SU-DHL-6 (cell line): ENCODE data around the gene ZNF446.

Source experiments
- H2AFZ ChIP-seq: fragments of 200-600 bp; sonication (generic); 2 replicates; pipeline ENCODE4 v1.6.1; 2014; ENCODE audit warnings: low read depth, mild to moderate bottlenecking, moderate library complexity, mixed read lengths, antibody characterized with exemption, low read length; ENCODE audit not compliant: severe bottlenecking
- H3F3A ChIP-seq: fragments of 200-600 bp; shearing (Covaris generic); 2 replicates; pipeline ENCODE4 v1.6.0; 2016; ENCODE audit warnings: antibody characterized with exemption, mild to moderate bottlenecking; ENCODE audit not compliant: insufficient read depth
- H3K27ac ChIP-seq: fragments of 200-600 bp; sonication (generic); 2 replicates; pipeline ENCODE4 v1.5.1; 2016; ENCODE audit warnings: low read depth, mild to moderate bottlenecking, low read length, moderate library complexity, mixed read lengths
- H3K27me3 ChIP-seq: fragments of 200-600 bp; sonication (generic), shearing (Covaris generic); 2 replicates; pipeline ENCODE4 v1.6.0; 2014; ENCODE audit warnings: mild to moderate bottlenecking, low read length
- H3K36me3 ChIP-seq: fragments of 200-600 bp; sonication (generic); 2 replicates; pipeline ENCODE4 v1.6.1; 2014; ENCODE audit warnings: mild to moderate bottlenecking, low read length, mixed read lengths
- H3K4me2 ChIP-seq: fragments of 300-600, 200-600 bp; shearing (Covaris generic), sonication (generic); 2 replicates; pipeline ENCODE4 v1.6.0; 2014; ENCODE audit warnings: low read length, low read depth, mild to moderate bottlenecking; ENCODE audit not compliant: poor library complexity, severe bottlenecking
- H3K4me3 ChIP-seq: fragments of 200-600 bp; sonication (generic); 2 replicates; pipeline ENCODE4 v1.5.1; 2014; ENCODE audit warnings: antibody characterized with exemption, low read length, mild to moderate bottlenecking, mixed read lengths; ENCODE audit not compliant: insufficient read depth, poor library complexity, severe bottlenecking
- H3K79me2 ChIP-seq: fragments of 200-600 bp; sonication (generic); 2 replicates; pipeline ENCODE4 v1.6.1; 2014; ENCODE audit warnings: mild to moderate bottlenecking, low read length, moderate library complexity; ENCODE audit not compliant: insufficient read depth
- H3K9ac ChIP-seq: fragments of 200-600 bp; sonication (generic); 2 replicates; pipeline ENCODE4 v1.7.0; 2014; ENCODE audit warnings: mild to moderate bottlenecking, low read length
- H3K9me2 ChIP-seq: fragments of 200-600 bp; sonication (generic); replicated peaks from 2 replicates; pipeline ENCODE4 v1.6.1; 2014; ENCODE audit warnings: low read length; ENCODE audit not compliant: insufficient read depth
- H3K9me3 ChIP-seq: fragments of 200-600 bp; sonication (generic); 2 replicates; pipeline ENCODE4 v1.6.1; 2014; ENCODE audit warnings: low read length, mixed read lengths; ENCODE audit not compliant: insufficient read depth
- H4K20me1 ChIP-seq: fragments of 200-600 bp; sonication (generic); 2 replicates; pipeline ENCODE4 v1.6.1; 2014; ENCODE audit warnings: low read depth, mild to moderate bottlenecking, antibody characterized with exemption, low read length, moderate library complexity, mixed read lengths
- EZH2phosphoT487 ChIP-seq: fragments of 200-600 bp; sonication (generic), shearing (Covaris generic); conservative IDR thresholded peaks from 2 replicates; pipeline ENCODE4 v1.6.1; 2018; ENCODE audit warnings: mild to moderate bottlenecking, antibody characterized with exemption, low read length, moderate library complexity, mixed read lengths
- TF ChIP-seq, protein P1 (sequence below): fragments of 200-600 bp; sonication (generic); IDR thresholded peaks from one replicate; pipeline ENCODE4 v1.5.1; 2017; ENCODE audit warnings: antibody characterized with exemption, mild to moderate bottlenecking, low read length, moderate library complexity; ENCODE audit not compliant: insufficient read depth, poor library complexity, severe bottlenecking

Gene ZNF446

DNA sequence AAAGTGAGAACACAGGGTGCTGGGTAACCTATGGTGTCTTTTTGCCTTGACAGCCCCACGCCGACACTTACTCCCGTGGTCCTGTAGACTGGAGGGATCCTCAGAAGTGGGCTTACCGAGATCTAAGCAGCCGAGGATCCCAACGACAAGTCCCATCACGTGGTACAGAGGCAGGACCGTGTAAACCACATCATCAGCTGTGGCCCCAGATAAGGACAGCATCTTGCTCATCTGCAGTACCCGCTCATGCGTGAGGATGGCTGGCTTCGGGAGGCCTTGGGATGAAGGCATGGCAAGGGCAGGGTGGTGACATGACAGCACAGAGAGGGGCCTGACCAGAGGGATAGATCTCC lies 33.6 kb downstream of the ZNF446 start:
- Histone ChIP-seq H3K9ac (no peak overlapping the region), H3K27ac (no peak overlapping the region), H3K36me3 (no peaks in the 10 kb centered on the region), H3K27me3 (no peaks in the 10 kb centered on the region), H2AFZ (no peak overlapping the region), H3K79me2 (peaks cover 4% of the 10 kb centered on the region), H3K4me2 (no peak overlapping the region), H3K9me2 (no peaks in the 10 kb centered on the region), H3K4me3 (no peak overlapping the region), H3F3A (no peaks in the 10 kb centered on the region), H3K9me3 (no peaks in the 10 kb centered on the region), H4K20me1 (no peaks in the 10 kb centered on the region)
- TF ChIP-seq EZH2phosphoT487 = no peak
- TF ChIP-seq, protein P1, sequence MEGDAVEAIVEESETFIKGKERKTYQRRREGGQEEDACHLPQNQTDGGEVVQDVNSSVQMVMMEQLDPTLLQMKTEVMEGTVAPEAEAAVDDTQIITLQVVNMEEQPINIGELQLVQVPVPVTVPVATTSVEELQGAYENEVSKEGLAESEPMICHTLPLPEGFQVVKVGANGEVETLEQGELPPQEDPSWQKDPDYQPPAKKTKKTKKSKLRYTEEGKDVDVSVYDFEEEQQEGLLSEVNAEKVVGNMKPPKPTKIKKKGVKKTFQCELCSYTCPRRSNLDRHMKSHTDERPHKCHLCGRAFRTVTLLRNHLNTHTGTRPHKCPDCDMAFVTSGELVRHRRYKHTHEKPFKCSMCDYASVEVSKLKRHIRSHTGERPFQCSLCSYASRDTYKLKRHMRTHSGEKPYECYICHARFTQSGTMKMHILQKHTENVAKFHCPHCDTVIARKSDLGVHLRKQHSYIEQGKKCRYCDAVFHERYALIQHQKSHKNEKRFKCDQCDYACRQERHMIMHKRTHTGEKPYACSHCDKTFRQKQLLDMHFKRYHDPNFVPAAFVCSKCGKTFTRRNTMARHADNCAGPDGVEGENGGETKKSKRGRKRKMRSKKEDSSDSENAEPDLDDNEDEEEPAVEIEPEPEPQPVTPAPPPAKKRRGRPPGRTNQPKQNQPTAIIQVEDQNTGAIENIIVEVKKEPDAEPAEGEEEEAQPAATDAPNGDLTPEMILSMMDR = no peak

DNA sequence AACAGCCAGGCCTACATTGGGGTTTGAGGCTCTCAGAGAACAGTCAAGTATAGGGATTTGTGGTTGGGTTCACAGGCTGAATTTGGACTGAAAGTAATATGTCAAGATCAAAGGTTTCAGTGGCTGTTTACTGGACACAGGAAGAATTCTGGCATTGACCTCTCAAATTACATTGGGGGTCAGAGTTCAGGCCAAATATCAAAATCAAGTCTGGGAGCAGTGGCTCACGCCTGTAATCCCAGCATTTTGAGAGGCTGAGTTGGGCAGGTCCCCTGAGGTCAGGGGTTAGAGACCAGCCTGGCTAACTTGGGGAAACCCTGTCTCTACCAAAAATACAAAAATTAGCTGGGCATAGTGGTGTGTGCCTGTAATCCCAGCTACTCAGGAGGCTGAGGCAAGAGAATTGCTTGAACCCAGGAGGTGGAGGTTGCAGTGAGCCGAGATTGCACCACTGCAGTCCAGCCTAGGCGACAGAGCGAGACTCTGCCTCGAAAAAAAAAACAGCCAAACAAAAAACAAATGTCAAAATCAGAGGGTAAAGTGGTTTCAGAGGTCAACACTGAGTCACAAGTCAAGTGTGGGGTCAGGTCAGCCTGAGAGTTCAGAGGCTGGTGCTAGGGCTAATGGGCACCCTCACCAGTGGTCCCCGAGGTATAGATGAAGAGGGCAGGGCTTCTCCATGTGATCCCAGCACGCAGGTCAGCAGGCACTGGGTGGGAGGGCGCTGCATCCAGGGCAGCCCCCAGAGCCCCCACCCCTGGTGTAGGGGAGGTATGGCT lies 34.1 kb downstream of the ZNF446 start:
- no peaks in the 10 kb centered on the region for H3K27me3 ChIP-seq
- H3K27ac ChIP-seq = no peak overlapping the region
- H3F3A ChIP-seq = no peaks in the 10 kb centered on the region
- H3K4me3 ChIP-seq = no peak overlapping the region
- H3K9me2 ChIP-seq = no peaks in the 10 kb centered on the region
- no peaks in the 10 kb centered on the region for H3K9me3 ChIP-seq
- no peak overlapping the region for H2AFZ ChIP-seq
- H4K20me1 ChIP-seq = no peaks in the 10 kb centered on the region
- TF ChIP-seq EZH2phosphoT487 = no peak
- no peak overlapping the region for H3K9ac ChIP-seq
- H3K4me2 ChIP-seq = no peak overlapping the region
- H3K36me3 ChIP-seq = no peaks in the 10 kb centered on the region
- H3K79me2 ChIP-seq = peaks cover 8% of the 10 kb centered on the region

DNA sequence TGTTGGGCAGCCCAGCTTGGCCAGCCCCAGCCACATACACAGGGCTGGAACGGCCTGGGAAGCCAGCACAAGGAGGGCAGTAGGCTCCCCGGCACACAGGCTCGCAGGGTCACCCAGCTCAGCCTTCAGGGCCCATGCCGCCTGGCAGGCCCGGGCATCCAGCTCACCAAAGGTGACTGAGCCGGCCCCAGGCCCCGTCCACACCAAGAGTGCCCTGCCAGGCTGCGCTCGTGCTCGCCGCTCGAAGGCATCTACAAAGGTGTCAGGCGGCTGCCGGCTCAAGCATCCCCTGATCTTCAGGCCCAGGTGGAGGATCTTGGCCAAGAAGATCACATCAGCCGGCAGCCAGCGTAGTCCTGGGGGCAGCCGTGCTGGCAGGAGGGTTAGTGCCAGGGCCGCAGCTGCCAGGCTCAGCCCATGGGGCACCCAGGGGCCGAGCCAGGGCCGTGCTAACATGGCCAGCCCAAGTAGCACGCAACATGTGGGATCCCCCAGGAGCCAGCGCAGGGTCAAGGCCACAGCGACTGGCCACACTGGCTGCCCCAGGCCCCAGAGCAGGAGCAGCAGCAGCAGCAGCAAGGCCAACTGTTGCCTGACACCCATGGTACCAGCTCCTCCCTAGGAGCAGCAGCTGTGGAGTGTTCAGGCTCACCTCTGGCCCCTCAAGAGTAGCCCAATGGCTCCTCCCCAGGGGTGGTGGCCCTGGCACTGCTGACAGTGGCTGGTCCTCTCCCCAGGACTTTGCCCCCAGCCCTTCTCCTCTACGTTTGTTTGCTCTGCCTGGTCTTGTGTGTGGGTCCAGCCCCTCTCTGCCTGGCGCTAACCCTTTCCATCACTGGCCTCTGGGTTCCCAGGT lies 35.4 kb downstream of the ZNF446 start, which contains the start of gene SLC27A5:
SLC27A5 (minus strand) TSS at position 640 of the 856 bp plus-strand sequence; CDS start at position 603, 37 bp downstream.
- no peaks in the 10 kb centered on the region for H4K20me1 ChIP-seq
- H3K27me3 ChIP-seq = no peaks in the 10 kb centered on the region
- H3K79me2 ChIP-seq = peaks cover 8% of the 10 kb centered on the region
- no peaks in the 10 kb centered on the region for H3F3A ChIP-seq
- no peak within 1 kb of the TSS for H3K4me2 ChIP-seq
- H3K9me2 ChIP-seq = no peaks in the 10 kb centered on the region
- no peaks in the 10 kb centered on the region for H3K9me3 ChIP-seq
- TF ChIP-seq, protein P1 = no peak
- no peak for TF ChIP-seq EZH2phosphoT487
- no peak within 1 kb of the TSS for H3K9ac ChIP-seq
- no peak within 1 kb of the TSS for H2AFZ ChIP-seq
- H3K27ac ChIP-seq = no peak within 1 kb of the TSS
- H3K4me3 ChIP-seq = no peak within 1 kb of the TSS
- H3K36me3 ChIP-seq = no peaks in the 10 kb centered on the region
